Measurements from ENCODE around the gene NCBP2L.

DNA sequence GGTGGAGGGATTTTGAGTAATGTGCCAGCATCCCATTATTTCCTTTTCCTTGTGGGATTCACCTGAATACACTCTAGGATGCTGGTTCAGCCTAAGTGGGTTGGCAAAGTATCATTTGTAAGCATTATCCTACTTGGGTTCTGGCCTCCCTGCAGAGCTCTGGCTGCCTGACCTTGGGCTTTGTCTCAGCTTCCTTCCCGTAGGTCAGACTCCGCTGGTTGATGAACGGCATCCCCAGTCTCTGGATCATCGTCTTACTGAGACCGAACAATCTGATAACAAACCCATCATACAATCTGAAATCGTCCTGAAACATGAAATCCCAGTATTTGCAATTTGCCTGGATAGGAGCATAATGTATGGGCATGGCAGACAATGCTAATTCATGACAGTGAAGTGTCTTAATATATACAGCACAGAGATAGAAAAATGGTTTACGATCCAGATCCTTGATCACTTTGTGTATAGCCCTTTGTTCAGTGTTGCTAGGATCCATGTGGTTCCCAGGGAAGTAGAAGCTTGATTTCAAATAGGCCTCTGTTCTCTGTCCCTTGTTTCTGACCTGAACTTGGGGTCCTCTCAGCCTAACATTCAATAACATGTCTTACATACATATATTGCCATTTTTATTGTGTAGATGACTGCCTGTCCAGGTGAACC lies 53.7 kb downstream of the NCBP2L start:
- TF ChIP-seq, protein P1, sequence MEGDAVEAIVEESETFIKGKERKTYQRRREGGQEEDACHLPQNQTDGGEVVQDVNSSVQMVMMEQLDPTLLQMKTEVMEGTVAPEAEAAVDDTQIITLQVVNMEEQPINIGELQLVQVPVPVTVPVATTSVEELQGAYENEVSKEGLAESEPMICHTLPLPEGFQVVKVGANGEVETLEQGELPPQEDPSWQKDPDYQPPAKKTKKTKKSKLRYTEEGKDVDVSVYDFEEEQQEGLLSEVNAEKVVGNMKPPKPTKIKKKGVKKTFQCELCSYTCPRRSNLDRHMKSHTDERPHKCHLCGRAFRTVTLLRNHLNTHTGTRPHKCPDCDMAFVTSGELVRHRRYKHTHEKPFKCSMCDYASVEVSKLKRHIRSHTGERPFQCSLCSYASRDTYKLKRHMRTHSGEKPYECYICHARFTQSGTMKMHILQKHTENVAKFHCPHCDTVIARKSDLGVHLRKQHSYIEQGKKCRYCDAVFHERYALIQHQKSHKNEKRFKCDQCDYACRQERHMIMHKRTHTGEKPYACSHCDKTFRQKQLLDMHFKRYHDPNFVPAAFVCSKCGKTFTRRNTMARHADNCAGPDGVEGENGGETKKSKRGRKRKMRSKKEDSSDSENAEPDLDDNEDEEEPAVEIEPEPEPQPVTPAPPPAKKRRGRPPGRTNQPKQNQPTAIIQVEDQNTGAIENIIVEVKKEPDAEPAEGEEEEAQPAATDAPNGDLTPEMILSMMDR (conservative IDR thresholded peaks at IDR 0.05 in 1 of 2, IDR thresholded peaks at IDR 0.05 in 1 of 2; ENCODE audit: low read depth in 1 of 2, low read length in 2 of 2): no peak
- TF ChIP-seq EZH2 (IDR thresholded peaks at IDR 0.05; ENCODE audit: low read length, missing control alignments): no peak
